CD4-positive, alpha-beta T cell (primary cell): ENCODE results near the gene CXCL6. TPM values are rescaled to one million over a fixed set of nuclear protein-coding genes. Genes with fewer than 3 reads are reported as not detected.

Experiments
- ATAC-seq: fragments of 200-7000 bp; cut with Tn5 transposase; one replicate; pipeline ENCODE4 v1.10.0; 2022; ENCODE audit warnings: mild to moderate bottlenecking; ENCODE audit not compliant: poor library complexity
- CTCF ChIA-PET: fragments of 350-600 bp; sonication (Branson Sonifier 250); formaldehyde crosslinking; loops from one replicate; lab custom pipeline; 2021; ENCODE audit warnings: antibody characterized with exemption, inconsistent platforms; lab: Charles Lee
- POLR2A ChIA-PET: fragments of 350-600 bp; sonication (Branson Sonifier 250); formaldehyde crosslinking; loops from one replicate; lab custom pipeline; 2021; ENCODE audit warnings: antibody characterized with exemption, inconsistent platforms; lab: Charles Lee
- DNase-seq, 14 experiments: peaks; one replicate each; pipeline ENCODE4 v3.0.0-alpha.2; 2013 to 2020; ENCODE audit warnings: mixed read lengths in 2 of 14
- H3K27ac ChIP-seq, 2 donors: one replicate each; pipeline versions ENCODE4 v1.5.1 to v1.7.0; 2013; ENCODE audit warnings: low read length in 2 of 2, low read depth in 1 of 2, mild to moderate bottlenecking in 1 of 2
- H3K27me3 ChIP-seq, 2 experiments: 1 replicate in 1 of 2; 2 replicates in 1 of 2; pipeline versions ENCODE4 v1.6.1 to v1.7.0; 2013; ENCODE audit warnings: low read length in 2 of 2, control low read depth in 1 of 2, mild to moderate bottlenecking in 1 of 2, moderate library complexity in 1 of 2; ENCODE audit not compliant: insufficient read depth in 2 of 2, control insufficient read depth in 1 of 2
- H3K36me3 ChIP-seq: one replicate; pipeline ENCODE4 v1.6.1; 2013; ENCODE audit warnings: low read length, control low read depth; ENCODE audit not compliant: insufficient read depth
- H3K4me1 ChIP-seq: one replicate; pipeline ENCODE4 v1.6.1; 2013; ENCODE audit warnings: low read length, control low read depth; ENCODE audit not compliant: insufficient read depth
- H3K4me3 ChIP-seq: one replicate; pipeline ENCODE4 v1.5.1; 2013; ENCODE audit warnings: mild to moderate bottlenecking, low read length, moderate library complexity
- H3K9me3 ChIP-seq, 2 experiments: 1 replicate in 1 of 2; 2 replicates in 1 of 2; pipeline versions ENCODE4 v1.6.1 to v1.7.0; 2013; ENCODE audit warnings: low read length in 2 of 2, mild to moderate bottlenecking in 2 of 2, control low read depth in 1 of 2, moderate library complexity in 1 of 2; ENCODE audit not compliant: control insufficient read depth in 1 of 2, insufficient read depth in 1 of 2
- H3K27ac Mint-ChIP-seq: one replicate; pipeline ENCODE4 v1.8.0; 2020; ENCODE audit warnings: mixed read lengths
- H3K27me3 Mint-ChIP-seq: one replicate; pipeline ENCODE4 v1.8.0; 2021; ENCODE audit warnings: mixed read lengths
- H3K36me3 Mint-ChIP-seq: one replicate; pipeline ENCODE4 v1.8.0; 2021; ENCODE audit warnings: low read depth, mixed read lengths
- H3K4me1 Mint-ChIP-seq: one replicate; pipeline ENCODE4 v1.8.0; 2021; ENCODE audit warnings: low read depth, mixed read lengths
- H3K4me3 Mint-ChIP-seq: one replicate; pipeline ENCODE4 v1.8.0; 2020; ENCODE audit warnings: mild to moderate bottlenecking, mixed read lengths
- H3K9me3 Mint-ChIP-seq: one replicate; pipeline ENCODE4 v1.8.0; 2020; ENCODE audit warnings: mixed read lengths
- CTCF ChIP-seq: fragments of 200-600 bp; IDR thresholded peaks from one replicate; pipeline ENCODE4 v1.8.0; 2022; ENCODE audit warnings: antibody characterized with exemption, mild to moderate bottlenecking
- intact Hi-C, 2 experiments: fragments of 100-400 bp; cut with DNase I in 1 of 2; cut with micrococcal nuclease in 1 of 2; formaldehyde crosslinking; loops; one replicate each; pipeline versions ENCODE4 v1.15.1 to v1.9.0; 2023 to 2025; cut with DNase I, micrococcal nuclease
- total RNA-seq, 174 experiments: library from RNA in 2 of 174; stranded (reverse) in 2 of 174; gene quantifications; one replicate each; pipeline ENCODE4 v1.2.3 and lab custom pipeline; 2021 to 2026

Gene CXCL6
- total RNA-seq, 2 experiments from 2014 or later = not detected

GRCh38 chr4:73844345-73844744 is 7.9 kb downstream of the CXCL6 start:
- H3K27me3 Mint-ChIP-seq = peaks cover 9% of the 10 kb centered on the region
- no peaks in the 10 kb centered on the region for H3K36me3 Mint-ChIP-seq
- intact Hi-C loops = no loop called here
- H3K36me3 ChIP-seq = no peaks in the 10 kb centered on the region
- H3K4me1 Mint-ChIP-seq = no peaks in the 10 kb centered on the region
- H3K9me3 ChIP-seq = no peaks in the 10 kb centered on the region
- H3K4me3 Mint-ChIP-seq = no peak overlapping the region
- H3K27ac Mint-ChIP-seq = no peak overlapping the region
- ChIA-PET POLR2A (no interaction called here), CTCF (no interaction called here)
- TF ChIP-seq CTCF = no peak
- no peaks in the 10 kb centered on the region for H3K9me3 Mint-ChIP-seq
- H3K4me1 ChIP-seq = no peaks in the 10 kb centered on the region
- DNase-seq (peak in 2 of 14 experiments; percentile 12 to 23), ATAC-seq (no peak)
- no peak overlapping the region for H3K27ac ChIP-seq
- H3K27me3 ChIP-seq = no peaks in the 10 kb centered on the region
- no peak overlapping the region for H3K4me3 ChIP-seq

- ATAC-seq (no peak), DNase-seq (no peak)
- no peaks in the 10 kb centered on the region for H3K36me3 ChIP-seq
- ChIA-PET POLR2A (no interaction called here), CTCF (no interaction called here)
- no peak overlapping the region for H3K27ac Mint-ChIP-seq
- no peak overlapping the region for H3K4me3 ChIP-seq
- no peaks in the 10 kb centered on the region for H3K9me3 ChIP-seq
- no peaks in the 10 kb centered on the region for H3K27me3 ChIP-seq
- H3K27ac ChIP-seq = no peak overlapping the region
- intact Hi-C loops = no loop called here
- H3K9me3 Mint-ChIP-seq = no peaks in the 10 kb centered on the region
- H3K27me3 Mint-ChIP-seq = peaks cover 5% of the 10 kb centered on the region
- TF ChIP-seq CTCF = no peak
- no peaks in the 10 kb centered on the region for H3K4me1 ChIP-seq
- H3K4me3 Mint-ChIP-seq = no peak overlapping the region
- H3K4me1 Mint-ChIP-seq = no peaks in the 10 kb centered on the region
- H3K36me3 Mint-ChIP-seq = no peaks in the 10 kb centered on the region
Measured at GRCh38 chr4:73844806-73845205, 8.3 kb downstream of the CXCL6 start.

- DNase-seq (no peak), ATAC-seq (no peak)
- Mint-ChIP-seq H3K4me3 (no peak overlapping the region), H3K9me3 (no peaks in the 10 kb centered on the region), H3K27me3 (no peaks in the 10 kb centered on the region), H3K36me3 (no peaks in the 10 kb centered on the region), H3K27ac (no peak overlapping the region), H3K4me1 (no peaks in the 10 kb centered on the region)
- Histone ChIP-seq H3K36me3 (no peaks in the 10 kb centered on the region), H3K9me3 (no peaks in the 10 kb centered on the region), H3K27ac (no peak overlapping the region), H3K4me1 (no peaks in the 10 kb centered on the region), H3K4me3 (no peak overlapping the region), H3K27me3 (no peaks in the 10 kb centered on the region)
- intact Hi-C loops = no loop called here
- no peak for TF ChIP-seq CTCF
- POLR2A ChIA-PET = no interaction called here
- CTCF ChIA-PET = no interaction called here
Measured at GRCh38 chr4:73847526-73848182, 11.2 kb downstream of the CXCL6 start.
